Measurements from ENCODE around the gene GNG12. TPM values are rescaled to one million over a fixed set of nuclear protein-coding genes. Genes with fewer than 3 reads are reported as not detected.

Gene GNG12
- total RNA-seq, 3 donors from 2014 or later = 85.0 to 191 (median 158) TPM

GRCh38 chr1:67723620-67724019, 109.6 kb downstream of the GNG12 start:
- no peak for DNase-seq
- Histone ChIP-seq H3K9me3 (no peaks in the 10 kb centered on the region), H3K36me3 (ENCODE audit: low read depth) (no peaks in the 10 kb centered on the region), H3K4me3 (no peak overlapping the region), H3K4me1 (ENCODE audit: low read depth) (no peaks in the 10 kb centered on the region)
- intact Hi-C loops (cut with DNase I, micrococcal nuclease) = no loop called here
- no peak for TF ChIP-seq CTCF (IDR thresholded peaks at IDR 0.05)
- peak; percentile 5 for ATAC-seq

GRCh38 chr1:67723126-67723525, 110.1 kb downstream of the GNG12 start:
- ATAC-seq = no peak
- DNase-seq = no peak
- intact Hi-C loops (cut with DNase I, micrococcal nuclease) = no loop called here
- no peaks in the 10 kb centered on the region for H3K9me3 ChIP-seq
- no peaks in the 10 kb centered on the region for H3K36me3 ChIP-seq (ENCODE audit: low read depth)
- no peaks in the 10 kb centered on the region for H3K4me1 ChIP-seq (ENCODE audit: low read depth)
- TF ChIP-seq CTCF (IDR thresholded peaks at IDR 0.05) = no peak
- no peak overlapping the region for H3K4me3 ChIP-seq

- no peaks in the 10 kb centered on the region for H3K36me3 ChIP-seq (ENCODE audit: low read depth)
- H3K9me3 ChIP-seq = no peaks in the 10 kb centered on the region
- H3K4me3 ChIP-seq = no peak overlapping the region
- intact Hi-C loops (cut with DNase I, micrococcal nuclease) = no loop called here
- no peak for DNase-seq
- peaks cover 4% of the 10 kb centered on the region for H3K4me1 ChIP-seq (ENCODE audit: low read depth)
- ATAC-seq = no peak
- TF ChIP-seq CTCF (IDR thresholded peaks at IDR 0.05) = no peak
Measured at GRCh38 chr1:67722292-67722944, 110.8 kb downstream of the GNG12 start.

- intact Hi-C loops (cut with DNase I, micrococcal nuclease) = no loop called here
- H3K9me3 ChIP-seq = no peaks in the 10 kb centered on the region
- H3K4me1 ChIP-seq (ENCODE audit: low read depth) = peaks cover 9% of the 10 kb centered on the region
- ATAC-seq (no peak), DNase-seq (no peak)
- H3K4me3 ChIP-seq = no peak overlapping the region
- no peaks in the 10 kb centered on the region for H3K36me3 ChIP-seq (ENCODE audit: low read depth)
- no peak for TF ChIP-seq CTCF (IDR thresholded peaks at IDR 0.05)
Measured at GRCh38 chr1:67721650-67722291, 111.5 kb downstream of the GNG12 start.

- ATAC-seq = no peak
- Histone ChIP-seq H3K4me1 (ENCODE audit: low read depth) (peaks cover 9% of the 10 kb centered on the region), H3K36me3 (ENCODE audit: low read depth) (no peaks in the 10 kb centered on the region), H3K4me3 (no peak overlapping the region), H3K9me3 (no peaks in the 10 kb centered on the region)
- no peak for DNase-seq
- TF ChIP-seq CTCF (IDR thresholded peaks at IDR 0.05) = no peak
- intact Hi-C loops (cut with DNase I, micrococcal nuclease) = no loop called here
Measured at GRCh38 chr1:67721112-67721511, 112.2 kb downstream of the GNG12 start.

Data from mucosa of descending colon (tissue), 3 donors.